Hepatocyte (in vitro differentiated cells): Measurements from ENCODE around the gene GRP. TPM values are rescaled to one million over a fixed set of nuclear protein-coding genes. Genes with fewer than 3 reads are reported as not detected.

Experiments
- DNase-seq: peaks from one replicate; pipeline ENCODE4 v3.0.0-alpha.2; 2016; ENCODE audit warnings: low spot score
- H2AFZ ChIP-seq: fragments of 200-600 bp; sonication (generic); 2 replicates; pipeline ENCODE4 v1.6.0; 2016; ENCODE audit warnings: antibody characterized with exemption, mild to moderate bottlenecking
- H3K27ac ChIP-seq: fragments of 200-600 bp; sonication (generic); 2 replicates; pipeline ENCODE4 v1.5.1; 2016; ENCODE audit warnings: mild to moderate bottlenecking
- H3K27me3 ChIP-seq: fragments of 200-600 bp; sonication (generic); 2 replicates; pipeline ENCODE4 v1.6.1; 2016
- H3K36me3 ChIP-seq: fragments of 200-600 bp; sonication (generic); replicated peaks from 2 replicates; pipeline ENCODE4 v1.5.1; 2016; ENCODE audit warnings: low read depth; ENCODE audit not compliant: insufficient read depth
- H3K4me1 ChIP-seq: fragments of 200-600 bp; sonication (generic); 2 replicates; pipeline ENCODE4 v1.5.1; 2016; ENCODE audit warnings: mild to moderate bottlenecking, moderate library complexity; ENCODE audit not compliant: insufficient read depth
- H3K4me2 ChIP-seq: fragments of 200-600 bp; sonication (generic); 2 replicates; pipeline ENCODE4 v1.6.0; 2016
- H3K4me3 ChIP-seq: fragments of 200-600 bp; sonication (generic); 2 replicates; pipeline ENCODE4 v1.5.1; 2016; ENCODE audit warnings: mild to moderate bottlenecking
- H3K79me2 ChIP-seq: fragments of 200-600 bp; sonication (generic); 2 replicates; pipeline ENCODE4 v1.6.0; 2017; ENCODE audit warnings: mild to moderate bottlenecking
- H3K9me2 ChIP-seq: fragments of 200-600 bp; sonication (generic); replicated peaks from 2 replicates; pipeline ENCODE4 v1.6.0; 2017; ENCODE audit warnings: mild to moderate bottlenecking; ENCODE audit not compliant: insufficient read depth
- H3K9me3 ChIP-seq: fragments of 200-600 bp; sonication (generic); 2 replicates; pipeline ENCODE4 v1.5.1; 2016; ENCODE audit warnings: low read depth, mild to moderate bottlenecking
- H4K20me1 ChIP-seq: fragments of 200-600 bp; sonication (generic); 2 replicates; pipeline ENCODE4 v1.6.0; 2016; ENCODE audit warnings: mild to moderate bottlenecking; ENCODE audit not compliant: insufficient read depth, poor library complexity, severe bottlenecking
- EZH2 ChIP-seq: fragments of 200-600 bp; sonication (generic); IDR thresholded peaks from 2 replicates; pipeline ENCODE4 v1.6.1; 2016; ENCODE audit warnings: antibody characterized with exemption, mild to moderate bottlenecking, borderline replicate concordance
- EZH2phosphoT487 ChIP-seq: fragments of 200-600 bp; sonication (generic); IDR thresholded peaks from one replicate; pipeline ENCODE4 v1.6.1; 2018; ENCODE audit warnings: antibody characterized with exemption, mild to moderate bottlenecking, low read depth, moderate library complexity; ENCODE audit not compliant: unreplicated experiment, severe bottlenecking
- WGBS: methylation state at CpG from one replicate; pipeline ENCODE4 v1.1.6; 2016; ENCODE audit warnings: low lambda C conversion rate; ENCODE audit errors: missing lambda C conversion rate; 5-methylcytosine and 5-hydroxymethylcytosine counted together
- polyA plus RNA-seq: library from polyadenylated mRNA; unstranded; fragments of >200 nt; fragmentation: Nextera tagmentation; extraction: Ambion mirVana; gene quantifications from 2 replicates; pipeline ENCODE4 v1.2.1, GENCODE V29; 2016
- total RNA-seq: library from RNA; depleted of rRNA; stranded (reverse); fragments of >200 nt; gene quantifications from 2 replicates; pipeline ENCODE4 v1.2.3, GENCODE V29; 2014
- TF ChIP-seq, protein P1 (sequence below): fragments of 200-600 bp; sonication (generic); IDR thresholded peaks from 2 replicates; pipeline ENCODE4 v1.5.1; 2016; ENCODE audit warnings: antibody characterized with exemption, mild to moderate bottlenecking; ENCODE audit not compliant: poor library complexity

Gene GRP
- total RNA-seq (2.6 TPM in 1 of 2 replicates, not detected in the other), polyA plus RNA-seq (0.71 and 2.2 TPM in 2 replicates)

DNA sequence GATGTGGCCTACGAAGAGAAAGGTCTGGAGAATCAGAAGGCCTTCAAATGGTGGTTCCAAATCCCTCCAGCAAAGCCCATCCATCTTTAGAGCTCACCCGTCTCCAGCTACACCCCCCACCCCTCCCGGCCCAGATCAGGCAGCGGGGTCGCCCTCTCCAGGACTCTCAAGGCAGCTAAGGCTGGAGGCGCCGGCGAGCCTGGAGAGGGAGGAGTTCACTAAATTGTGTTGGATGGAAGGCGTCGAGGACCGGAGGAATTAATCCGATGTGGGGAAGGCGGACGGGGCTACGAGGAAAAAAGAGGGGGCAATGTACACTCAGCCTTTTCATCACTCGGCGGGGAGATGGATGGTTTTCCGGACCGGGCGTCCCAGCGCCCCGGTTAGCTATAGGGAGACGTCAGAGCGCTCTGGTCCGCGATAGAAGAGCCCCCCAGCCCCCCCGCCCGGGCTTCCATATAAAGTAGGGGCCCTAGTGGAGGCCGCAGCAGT is at the start of gene GRP:
Gene GRP (plus strand): TSS at position 487 of the 492 bp plus-strand sequence. CDS start 108 bp downstream, outside the sequence.
- Histone ChIP-seq H3K4me3 (no peak within 1 kb of the TSS), H4K20me1 (no peaks in the 10 kb centered on the region), H3K9me2 (no peaks in the 10 kb centered on the region), H2AFZ (peak within 1 kb of the TSS; percentile 31), H3K9me3 (no peaks in the 10 kb centered on the region), H3K79me2 (no peaks in the 10 kb centered on the region), H3K4me1 (peaks cover 14% of the 10 kb centered on the region), H3K4me2 (peak within 1 kb of the TSS; percentile 78), H3K36me3 (no peaks in the 10 kb centered on the region), H3K27me3 (peaks cover 91% of the 10 kb centered on the region), H3K27ac (no peak within 1 kb of the TSS)
- DNase-seq, result no peak
- WGBS, result 5% methylated on average over 19 of the region's 29 CpGs
- TF ChIP-seq EZH2phosphoT487 (no peak), EZH2 (no peak)
- TF ChIP-seq, protein P1, sequence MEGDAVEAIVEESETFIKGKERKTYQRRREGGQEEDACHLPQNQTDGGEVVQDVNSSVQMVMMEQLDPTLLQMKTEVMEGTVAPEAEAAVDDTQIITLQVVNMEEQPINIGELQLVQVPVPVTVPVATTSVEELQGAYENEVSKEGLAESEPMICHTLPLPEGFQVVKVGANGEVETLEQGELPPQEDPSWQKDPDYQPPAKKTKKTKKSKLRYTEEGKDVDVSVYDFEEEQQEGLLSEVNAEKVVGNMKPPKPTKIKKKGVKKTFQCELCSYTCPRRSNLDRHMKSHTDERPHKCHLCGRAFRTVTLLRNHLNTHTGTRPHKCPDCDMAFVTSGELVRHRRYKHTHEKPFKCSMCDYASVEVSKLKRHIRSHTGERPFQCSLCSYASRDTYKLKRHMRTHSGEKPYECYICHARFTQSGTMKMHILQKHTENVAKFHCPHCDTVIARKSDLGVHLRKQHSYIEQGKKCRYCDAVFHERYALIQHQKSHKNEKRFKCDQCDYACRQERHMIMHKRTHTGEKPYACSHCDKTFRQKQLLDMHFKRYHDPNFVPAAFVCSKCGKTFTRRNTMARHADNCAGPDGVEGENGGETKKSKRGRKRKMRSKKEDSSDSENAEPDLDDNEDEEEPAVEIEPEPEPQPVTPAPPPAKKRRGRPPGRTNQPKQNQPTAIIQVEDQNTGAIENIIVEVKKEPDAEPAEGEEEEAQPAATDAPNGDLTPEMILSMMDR, result no peak

DNA sequence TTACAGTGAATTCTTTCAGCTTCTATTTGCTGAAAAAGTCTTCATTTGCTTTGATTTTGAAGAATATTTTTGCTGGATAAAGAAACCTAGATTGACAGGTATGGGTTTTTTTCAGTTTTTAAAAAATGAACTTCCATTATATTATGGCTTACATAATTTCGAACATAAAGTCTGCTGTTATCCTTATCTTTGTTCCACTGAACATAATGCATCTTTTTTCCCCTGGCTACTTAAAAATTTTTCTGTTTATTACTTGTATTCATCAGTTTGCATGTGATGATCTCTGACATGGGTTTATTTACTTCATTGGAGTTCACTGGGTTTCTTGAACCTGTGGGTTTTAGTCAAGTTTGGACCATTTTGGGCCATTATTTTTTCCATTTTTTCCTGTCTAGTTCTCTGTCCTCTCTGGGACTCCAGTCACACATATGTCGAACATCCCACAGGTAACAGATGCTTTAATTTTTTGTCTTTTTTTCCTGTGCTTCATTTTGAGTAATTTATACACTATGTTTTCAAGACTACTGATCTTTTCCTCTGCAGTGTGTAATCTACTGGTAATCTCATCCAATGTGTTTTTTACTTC is 47.2 kb upstream of the GRP start:
- Histone ChIP-seq H3K79me2 (no peaks in the 10 kb centered on the region), H3K27ac (no peak overlapping the region), H3K4me2 (no peak overlapping the region), H3K4me3 (no peak overlapping the region), H3K9me2 (no peaks in the 10 kb centered on the region), H2AFZ (no peak overlapping the region), H3K9me3 (no peaks in the 10 kb centered on the region), H3K4me1 (no peaks in the 10 kb centered on the region), H3K36me3 (no peaks in the 10 kb centered on the region), H3K27me3 (no peaks in the 10 kb centered on the region), H4K20me1 (no peaks in the 10 kb centered on the region)
- DNase-seq, result no peak
- 84% methylated on average over 2 of the region's 2 CpGs for WGBS
- TF ChIP-seq EZH2 (no peak), EZH2phosphoT487 (no peak)
- TF ChIP-seq, protein P1, result no peak

DNA sequence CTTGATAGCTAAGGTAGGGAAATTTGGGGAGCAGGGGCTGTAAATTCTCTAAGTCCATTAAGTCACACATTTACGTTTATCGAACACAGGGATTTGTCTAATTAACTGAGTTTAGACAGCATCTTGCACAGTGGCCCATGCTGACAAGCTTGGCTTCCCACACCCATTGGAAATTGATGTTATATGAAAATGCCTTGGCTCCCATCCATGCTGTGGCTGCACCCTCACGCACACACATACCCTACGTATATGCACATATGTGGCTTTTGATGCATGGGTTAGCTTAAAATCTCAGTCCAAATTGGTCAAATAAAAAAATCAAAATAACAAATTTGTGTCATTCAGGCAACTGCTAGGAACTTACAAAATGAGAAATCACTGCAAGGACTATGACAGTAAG is 42.5 kb upstream of the GRP start:
- H3K9me3 ChIP-seq, result no peaks in the 10 kb centered on the region
- H3K27ac ChIP-seq, result no peak overlapping the region
- H3K4me3 ChIP-seq, result no peak overlapping the region
- H3K79me2 ChIP-seq, result no peaks in the 10 kb centered on the region
- TF ChIP-seq EZH2 (no peak), EZH2phosphoT487 (no peak)
- TF ChIP-seq, protein P1, result no peak
- no peak for DNase-seq
- no peak overlapping the region for H3K4me2 ChIP-seq
- H3K9me2 ChIP-seq, result no peaks in the 10 kb centered on the region
- H3K4me1 ChIP-seq, result no peaks in the 10 kb centered on the region
- 89% methylated on average over 4 of the region's 4 CpGs for WGBS
- no peaks in the 10 kb centered on the region for H3K27me3 ChIP-seq
- H3K36me3 ChIP-seq, result no peaks in the 10 kb centered on the region
- no peaks in the 10 kb centered on the region for H4K20me1 ChIP-seq
- H2AFZ ChIP-seq, result no peak overlapping the region
